HL-60/S4 treated with phorbol 12-myristate 13-acetate at 8.2 ng/mL for 4 days and 3 days (cell line): ENCODE measurements around the gene FRMD4A.
"Not testable (repeated sequence)": the region's sequence is repeated elsewhere in the genome, so short reads cannot be mapped to it uniquely, and the experiment has no call there.

Experiments
- in situ Hi-C: fragments of 300-500 bp; cut with MboI; formaldehyde crosslinking; loops from 2 replicates; pipeline ENCODE4 v1.15.0; 2022; ENCODE audit warnings: low sequenced_read_pairs

The FRMD4A gene

GRCh38 chr10:14158575-14158974, 172.1 kb downstream of the FRMD4A start:
- in situ Hi-C loops = no loop called here

GRCh38 chr10:14156104-14156503, 174.6 kb downstream of the FRMD4A start:
- in situ Hi-C loops = no loop called here

- in situ Hi-C loops = no loop called here
These were observed 177.1 kb downstream of the FRMD4A start for GRCh38 chr10:14153570-14154055.

- in situ Hi-C loops = no loop called here
These were observed 179.2 kb downstream of the FRMD4A start for GRCh38 chr10:14151571-14151970.

- in situ Hi-C loops = no loop called here
These were observed 180.2 kb downstream of the FRMD4A start for GRCh38 chr10:14150526-14150925.

GRCh38 chr10:14146501-14146900, 184.2 kb downstream of the FRMD4A start:
- in situ Hi-C loops = no loop called here

GRCh38 chr10:14146025-14146424, 184.7 kb downstream of the FRMD4A start:
- in situ Hi-C loops = no loop called here

GRCh38 chr10:14144451-14144850, 186.3 kb downstream of the FRMD4A start:
- in situ Hi-C loops = no loop called here

- in situ Hi-C loops = no loop called here
These were observed 188.0 kb downstream of the FRMD4A start for GRCh38 chr10:14142606-14143250.

GRCh38 chr10:14141283-14141682, 189.4 kb downstream of the FRMD4A start:
- in situ Hi-C loops = no loop called here

- in situ Hi-C loops = no loop called here
These were observed 193.3 kb downstream of the FRMD4A start for GRCh38 chr10:14137391-14137790.

- in situ Hi-C loops = not testable (repeated sequence)
These were observed 195.5 kb downstream of the FRMD4A start for GRCh38 chr10:14135196-14135595.

- in situ Hi-C loops = no loop called here
These were observed 196.4 kb downstream of the FRMD4A start for GRCh38 chr10:14134275-14134674.

GRCh38 chr10:14131261-14131960, 199.3 kb downstream of the FRMD4A start:
- in situ Hi-C loops = no loop called here

- in situ Hi-C loops = no loop called here
These were observed 201.0 kb downstream of the FRMD4A start for GRCh38 chr10:14129770-14130169.

- in situ Hi-C loops = no loop called here
These were observed 202.2 kb downstream of the FRMD4A start for GRCh38 chr10:14128519-14128918.

- in situ Hi-C loops = no loop called here
These were observed 203.9 kb downstream of the FRMD4A start for GRCh38 chr10:14126697-14127440.

GRCh38 chr10:14125564-14125963, 205.2 kb downstream of the FRMD4A start:
- in situ Hi-C loops = no loop called here

GRCh38 chr10:14124941-14125340, 205.8 kb downstream of the FRMD4A start:
- in situ Hi-C loops = no loop called here

GRCh38 chr10:14123139-14123538, 207.6 kb downstream of the FRMD4A start:
- in situ Hi-C loops = no loop called here

- in situ Hi-C loops = no loop called here
These were observed 209.9 kb downstream of the FRMD4A start for GRCh38 chr10:14120812-14121211.

- in situ Hi-C loops = no loop called here
These were observed 211.8 kb downstream of the FRMD4A start for GRCh38 chr10:14118953-14119352.
